ENCODE results near the gene ZNF618.

Gene ZNF618

GRCh38 chr9:114058688-114059046, 182.6 kb downstream of the ZNF618 start:
- Histone ChIP-seq H3K36me3 (ENCODE audit: control insufficient read depth, insufficient read depth, low read length) (peaks cover 2% of the 10 kb centered on the region; the same call in 1 of the 2 replicates), H3K27me3 (ENCODE audit: control insufficient read depth, insufficient read depth, low read length) (no peaks in the 10 kb centered on the region), H3K4me1 (ENCODE audit: control insufficient read depth, insufficient read depth, low read length) (no peaks in the 10 kb centered on the region), H3K9ac (ENCODE audit: low read length) (no peak overlapping the region), H3K27ac (ENCODE audit: low read depth, low read length) (no peak overlapping the region), H3K9me3 (ENCODE audit: control insufficient read depth, insufficient read depth, low read depth, low read length) (no peaks in the 10 kb centered on the region), H3K4me3 (ENCODE audit: low read depth, low read length) (no peak overlapping the region)

- H3K4me3 ChIP-seq (ENCODE audit: low read depth, low read length) = no peak overlapping the region
- no peaks in the 10 kb centered on the region for H3K4me1 ChIP-seq (ENCODE audit: control insufficient read depth, insufficient read depth, low read length)
- no peaks in the 10 kb centered on the region for H3K9me3 ChIP-seq (ENCODE audit: control insufficient read depth, insufficient read depth, low read depth, low read length)
- H3K36me3 ChIP-seq (ENCODE audit: control insufficient read depth, insufficient read depth, low read length) = no peaks in the 10 kb centered on the region
- no peak overlapping the region for H3K9ac ChIP-seq (ENCODE audit: low read length)
- no peaks in the 10 kb centered on the region for H3K27me3 ChIP-seq (ENCODE audit: control insufficient read depth, insufficient read depth, low read length)
- H3K27ac ChIP-seq (ENCODE audit: low read depth, low read length) = no peak overlapping the region
Observed at GRCh38 chr9:114059047-114059803, 183.1 kb downstream of the ZNF618 start.

- no peak overlapping the region for H3K4me3 ChIP-seq (ENCODE audit: low read depth, low read length)
- H3K27me3 ChIP-seq (ENCODE audit: control insufficient read depth, insufficient read depth, low read length) = no peaks in the 10 kb centered on the region
- no peaks in the 10 kb centered on the region for H3K36me3 ChIP-seq (ENCODE audit: control insufficient read depth, insufficient read depth, low read length)
- H3K27ac ChIP-seq (ENCODE audit: low read depth, low read length) = no peak overlapping the region
- H3K9ac ChIP-seq (ENCODE audit: low read length) = no peak overlapping the region
- H3K9me3 ChIP-seq (ENCODE audit: control insufficient read depth, insufficient read depth, low read depth, low read length) = no peaks in the 10 kb centered on the region
- H3K4me1 ChIP-seq (ENCODE audit: control insufficient read depth, insufficient read depth, low read length) = no peaks in the 10 kb centered on the region
Observed at GRCh38 chr9:114060070-114060469, 184.0 kb downstream of the ZNF618 start.

- H3K9ac ChIP-seq (ENCODE audit: low read length) = no peak overlapping the region
- no peaks in the 10 kb centered on the region for H3K4me1 ChIP-seq (ENCODE audit: control insufficient read depth, insufficient read depth, low read length)
Observed at GRCh38 chr9:114060711-114061110, 184.6 kb downstream of the ZNF618 start.

GRCh38 chr9:114061292-114061691, 185.2 kb downstream of the ZNF618 start:
- Histone ChIP-seq H3K36me3 (ENCODE audit: control insufficient read depth, insufficient read depth, low read length) (no peaks in the 10 kb centered on the region), H3K27ac (ENCODE audit: low read depth, low read length) (no peak overlapping the region), H3K27me3 (ENCODE audit: control insufficient read depth, insufficient read depth, low read length) (no peaks in the 10 kb centered on the region), H3K4me3 (ENCODE audit: low read depth, low read length) (no peak overlapping the region), H3K4me1 (ENCODE audit: control insufficient read depth, insufficient read depth, low read length) (no peaks in the 10 kb centered on the region), H3K9ac (ENCODE audit: low read length) (no peak overlapping the region), H3K9me3 (ENCODE audit: control insufficient read depth, insufficient read depth, low read depth, low read length) (no peaks in the 10 kb centered on the region)

More at GRCh38 chr9:114060711-114061110, 184.6 kb downstream of the ZNF618 start:
- H3K27me3 ChIP-seq (ENCODE audit: control insufficient read depth, insufficient read depth, low read length) = no peaks in the 10 kb centered on the region
- H3K4me3 ChIP-seq (ENCODE audit: low read depth, low read length) = no peak overlapping the region
- H3K36me3 ChIP-seq (ENCODE audit: control insufficient read depth, insufficient read depth, low read length) = no peaks in the 10 kb centered on the region
- H3K27ac ChIP-seq (ENCODE audit: low read depth, low read length) = no peak overlapping the region
- no peaks in the 10 kb centered on the region for H3K9me3 ChIP-seq (ENCODE audit: control insufficient read depth, insufficient read depth, low read depth, low read length)

- H3K27me3 ChIP-seq (ENCODE audit: control insufficient read depth, insufficient read depth, low read length) = no peaks in the 10 kb centered on the region
- H3K4me3 ChIP-seq (ENCODE audit: low read depth, low read length) = no peak overlapping the region
- H3K9ac ChIP-seq (ENCODE audit: low read length) = no peak overlapping the region
- H3K27ac ChIP-seq (ENCODE audit: low read depth, low read length) = no peak overlapping the region
- no peaks in the 10 kb centered on the region for H3K9me3 ChIP-seq (ENCODE audit: control insufficient read depth, insufficient read depth, low read depth, low read length)
- no peaks in the 10 kb centered on the region for H3K4me1 ChIP-seq (ENCODE audit: control insufficient read depth, insufficient read depth, low read length)
- H3K36me3 ChIP-seq (ENCODE audit: control insufficient read depth, insufficient read depth, low read length) = no peaks in the 10 kb centered on the region
Observed at GRCh38 chr9:114061830-114062474, 185.8 kb downstream of the ZNF618 start.

GRCh38 chr9:114065304-114065703, 189.2 kb downstream of the ZNF618 start:
- Histone ChIP-seq H3K9me3 (ENCODE audit: control insufficient read depth, insufficient read depth, low read depth, low read length) (no peaks in the 10 kb centered on the region), H3K36me3 (ENCODE audit: control insufficient read depth, insufficient read depth, low read length) (no peaks in the 10 kb centered on the region), H3K27me3 (ENCODE audit: control insufficient read depth, insufficient read depth, low read length) (no peaks in the 10 kb centered on the region), H3K4me3 (ENCODE audit: low read depth, low read length) (no peak overlapping the region), H3K9ac (ENCODE audit: low read length) (no peak overlapping the region), H3K27ac (ENCODE audit: low read depth, low read length) (no peak overlapping the region), H3K4me1 (ENCODE audit: control insufficient read depth, insufficient read depth, low read length) (no peaks in the 10 kb centered on the region)

- no peaks in the 10 kb centered on the region for H3K36me3 ChIP-seq (ENCODE audit: control insufficient read depth, insufficient read depth, low read length)
- H3K27ac ChIP-seq (ENCODE audit: low read depth, low read length) = no peak overlapping the region
- no peaks in the 10 kb centered on the region for H3K4me1 ChIP-seq (ENCODE audit: control insufficient read depth, insufficient read depth, low read length)
- H3K27me3 ChIP-seq (ENCODE audit: control insufficient read depth, insufficient read depth, low read length) = peaks cover 2% of the 10 kb centered on the region; the same call in 1 of the 2 replicates
- no peaks in the 10 kb centered on the region for H3K9me3 ChIP-seq (ENCODE audit: control insufficient read depth, insufficient read depth, low read depth, low read length)
- H3K4me3 ChIP-seq (ENCODE audit: low read depth, low read length) = no peak overlapping the region
- no peak overlapping the region for H3K9ac ChIP-seq (ENCODE audit: low read length)
Observed at GRCh38 chr9:114069476-114070187, 193.5 kb downstream of the ZNF618 start.

GRCh38 chr9:114070188-114071103, 194.3 kb downstream of the ZNF618 start:
- Histone ChIP-seq H3K9ac (ENCODE audit: low read length) (no peak overlapping the region), H3K4me1 (ENCODE audit: control insufficient read depth, insufficient read depth, low read length) (no peaks in the 10 kb centered on the region), H3K27ac (ENCODE audit: low read depth, low read length) (no peak overlapping the region), H3K36me3 (ENCODE audit: control insufficient read depth, insufficient read depth, low read length) (no peaks in the 10 kb centered on the region), H3K9me3 (ENCODE audit: control insufficient read depth, insufficient read depth, low read depth, low read length) (no peaks in the 10 kb centered on the region), H3K4me3 (ENCODE audit: low read depth, low read length) (no peak overlapping the region), H3K27me3 (ENCODE audit: control insufficient read depth, insufficient read depth, low read length) (peaks cover 8% of the 10 kb centered on the region)

- H3K27me3 ChIP-seq (ENCODE audit: control insufficient read depth, insufficient read depth, low read length) = peaks cover 16% of the 10 kb centered on the region
- no peak overlapping the region for H3K4me3 ChIP-seq (ENCODE audit: low read depth, low read length)
- no peak overlapping the region for H3K9ac ChIP-seq (ENCODE audit: low read length)
- no peaks in the 10 kb centered on the region for H3K9me3 ChIP-seq (ENCODE audit: control insufficient read depth, insufficient read depth, low read depth, low read length)
- H3K36me3 ChIP-seq (ENCODE audit: control insufficient read depth, insufficient read depth, low read length) = no peaks in the 10 kb centered on the region
- no peaks in the 10 kb centered on the region for H3K4me1 ChIP-seq (ENCODE audit: control insufficient read depth, insufficient read depth, low read length)
- H3K27ac ChIP-seq (ENCODE audit: low read depth, low read length) = no peak overlapping the region
Observed at GRCh38 chr9:114071197-114071795, 195.2 kb downstream of the ZNF618 start.
